HepG2 (cell line): Measurements from ENCODE around the gene IL17RC. TPM values are rescaled to one million over a fixed set of nuclear protein-coding genes. Genes with fewer than 3 reads are reported as not detected.

Source experiments
- CCDC6 ChIP-seq: sonication (generic); formaldehyde crosslinking; IDR thresholded peaks from 2 replicates; pipeline ENCODE4 v1.8.1; 2022; ENCODE audit warnings: mild to moderate bottlenecking, missing genetic modification reagents, moderate library complexity
- DR1 ChIP-seq: sonication (generic); formaldehyde crosslinking; IDR thresholded peaks from 2 replicates; pipeline ENCODE4 v1.8.0; 2021; ENCODE audit warnings: mild to moderate bottlenecking, missing genetic modification reagents, inconsistent platforms
- FOXM1 ChIP-seq: sonication (generic); formaldehyde crosslinking; IDR thresholded peaks from 2 replicates; pipeline ENCODE4 v1.5.0; 2020; ENCODE audit warnings: missing genetic modification reagents
- GATA4 ChIP-seq: sonication (generic); IDR thresholded peaks from 2 replicates; pipeline ENCODE4 v1.6.1; 2016; ENCODE audit warnings: antibody characterized with exemption, low read depth, borderline replicate concordance
- HMG20A ChIP-seq: IDR thresholded peaks from 2 replicates; pipeline ENCODE4 v1.6.1; 2016; ENCODE audit warnings: borderline replicate concordance
- KDM5B ChIP-seq: sonication (generic); formaldehyde crosslinking; IDR thresholded peaks from 2 replicates; pipeline ENCODE4 v1.4.0; 2020; ENCODE audit warnings: missing genetic modification reagents, mild to moderate bottlenecking, borderline replicate concordance
- MAF1 ChIP-seq: sonication (generic); formaldehyde crosslinking; IDR thresholded peaks from 2 replicates; pipeline ENCODE4 v1.5.0; 2020; ENCODE audit warnings: missing genetic modification reagents, borderline replicate concordance
- NAIF1 ChIP-seq: sonication (generic); formaldehyde crosslinking; IDR thresholded peaks from 2 replicates; pipeline ENCODE4 v1.5.0; 2020; ENCODE audit warnings: mild to moderate bottlenecking, missing genetic modification reagents, borderline replicate concordance
- NFE2 ChIP-seq: sonication (generic); formaldehyde crosslinking; IDR thresholded peaks from 2 replicates; pipeline ENCODE4 v1.4.0; 2020; ENCODE audit warnings: missing genetic modification reagents
- PAWR ChIP-seq: sonication (generic); formaldehyde crosslinking; IDR thresholded peaks from 2 replicates; pipeline ENCODE4 v1.4.0; 2020; ENCODE audit warnings: missing genetic modification reagents, mild to moderate bottlenecking, borderline replicate concordance
- RBM39 ChIP-seq: fragments of 200-400 bp; formaldehyde crosslinking; IDR thresholded peaks from one replicate; pipeline ENCODE4 v1.6.1; 2018; ENCODE audit warnings: antibody characterized with exemption, mild to moderate bottlenecking, low read depth, low read length; ENCODE audit not compliant: poor library complexity, severe bottlenecking
- SKI ChIP-seq: fragments of 450-650 bp; IDR thresholded peaks from one replicate; pipeline ENCODE4 v1.6.1; 2018; ENCODE audit warnings: mild to moderate bottlenecking; ENCODE audit not compliant: partially characterized antibody
- SMAD1 ChIP-seq: sonication (generic); formaldehyde crosslinking; IDR thresholded peaks from 2 replicates; pipeline ENCODE4 v1.4.0; 2020; ENCODE audit warnings: missing genetic modification reagents, low read depth, mild to moderate bottlenecking, borderline replicate concordance
- SP4 ChIP-seq: sonication (generic); formaldehyde crosslinking; IDR thresholded peaks from 2 replicates; pipeline ENCODE4 v1.8.1; 2023; ENCODE audit warnings: mild to moderate bottlenecking, missing genetic modification reagents
- SRSF1 ChIP-seq: fragments of 200-400 bp; formaldehyde crosslinking; optimal IDR thresholded peaks from 2 replicates; pipeline ENCODE3; 2017; ENCODE audit warnings: mild to moderate bottlenecking, low read depth, low read length, moderate library complexity
- TAF1 ChIP-seq: sonication (generic); formaldehyde crosslinking; IDR thresholded peaks from 2 replicates; pipeline ENCODE4 v1.4.0; 2020; ENCODE audit warnings: missing genetic modification reagents
- ZEB1 ChIP-seq: IDR thresholded peaks from 2 replicates; pipeline ENCODE4 v1.6.1; 2012; ENCODE audit warnings: mild to moderate bottlenecking, low read depth, inconsistent platforms; ENCODE audit not compliant: insufficient replicate concordance
- ZNF44 ChIP-seq: sonication (generic); formaldehyde crosslinking; IDR thresholded peaks from 2 replicates; pipeline ENCODE4 v1.5.1; 2020; ENCODE audit warnings: mild to moderate bottlenecking, missing genetic modification reagents
- polyA plus RNA-seq, 8 experiments: library from polyadenylated mRNA; depleted of rRNA in 3 of 8; stranded (reverse) in 7 of 8; unstranded in 1 of 8; fragments of >200 nt; fragmentation: Illumina TruSeq in 4 of 8; extraction: Trizol in 4 of 8; gene quantifications; 2 replicates each; pipeline versions ENCODE4 v1.2.1 to v1.2.3, GENCODE V29; 2011 to 2016; ENCODE audit warnings: low read depth in 4 of 8, missing spikeins in 1 of 8, mixed read lengths in 1 of 8; ENCODE audit not compliant: insufficient read depth in 1 of 8
- total RNA-seq, 5 experiments: library from RNA; depleted of rRNA; stranded (reverse); fragments of >200 nt; fragmentation: Illumina TruSeq; extraction: Trizol; gene quantifications; 2 replicates each; pipeline ENCODE4 v1.2.3, GENCODE V29; 2016; ENCODE audit warnings: low read depth in 1 of 5
- TF ChIP-seq, protein P1 (sequence below): sonication (generic); formaldehyde crosslinking; IDR thresholded peaks from 2 replicates; pipeline ENCODE4 v1.4.0; 2020; ENCODE audit warnings: missing genetic modification reagents
- TF ChIP-seq, protein P2 (sequence below): sonication (generic); formaldehyde crosslinking; IDR thresholded peaks from 2 replicates; pipeline ENCODE4 v1.4.0; 2020; ENCODE audit warnings: missing genetic modification reagents, low read depth, mild to moderate bottlenecking, borderline replicate concordance
- TF ChIP-seq, protein P3 (sequence below): sonication (generic); formaldehyde crosslinking; IDR thresholded peaks from 2 replicates; pipeline ENCODE4 v1.8.0; 2023; ENCODE audit warnings: mild to moderate bottlenecking, missing genetic modification reagents
- TF ChIP-seq, protein P4 (sequence below): sonication (generic); formaldehyde crosslinking; IDR thresholded peaks from 2 replicates; pipeline ENCODE4 v1.4.0; 2020; ENCODE audit warnings: missing genetic modification reagents
- TF ChIP-seq, protein P5 (sequence below): IDR thresholded peaks from 2 replicates; pipeline ENCODE4 v1.6.1; 2016; ENCODE audit warnings: missing genetic modification reagents, missing compliant biosample characterization
- TF ChIP-seq, protein P6 (sequence below): sonication (generic); formaldehyde crosslinking; IDR thresholded peaks from 2 replicates; pipeline ENCODE4 v1.8.1; 2023; ENCODE audit warnings: mild to moderate bottlenecking, inconsistent platforms, moderate library complexity, missing genetic modification reagents, borderline replicate concordance

Gene IL17RC
- total and polyA plus RNA-seq, 2 of the 13 experiments (the other 11 are each of a cell fraction or from before 2014, with no cell fraction given): 20.7 to 24.0 TPM

DNA sequence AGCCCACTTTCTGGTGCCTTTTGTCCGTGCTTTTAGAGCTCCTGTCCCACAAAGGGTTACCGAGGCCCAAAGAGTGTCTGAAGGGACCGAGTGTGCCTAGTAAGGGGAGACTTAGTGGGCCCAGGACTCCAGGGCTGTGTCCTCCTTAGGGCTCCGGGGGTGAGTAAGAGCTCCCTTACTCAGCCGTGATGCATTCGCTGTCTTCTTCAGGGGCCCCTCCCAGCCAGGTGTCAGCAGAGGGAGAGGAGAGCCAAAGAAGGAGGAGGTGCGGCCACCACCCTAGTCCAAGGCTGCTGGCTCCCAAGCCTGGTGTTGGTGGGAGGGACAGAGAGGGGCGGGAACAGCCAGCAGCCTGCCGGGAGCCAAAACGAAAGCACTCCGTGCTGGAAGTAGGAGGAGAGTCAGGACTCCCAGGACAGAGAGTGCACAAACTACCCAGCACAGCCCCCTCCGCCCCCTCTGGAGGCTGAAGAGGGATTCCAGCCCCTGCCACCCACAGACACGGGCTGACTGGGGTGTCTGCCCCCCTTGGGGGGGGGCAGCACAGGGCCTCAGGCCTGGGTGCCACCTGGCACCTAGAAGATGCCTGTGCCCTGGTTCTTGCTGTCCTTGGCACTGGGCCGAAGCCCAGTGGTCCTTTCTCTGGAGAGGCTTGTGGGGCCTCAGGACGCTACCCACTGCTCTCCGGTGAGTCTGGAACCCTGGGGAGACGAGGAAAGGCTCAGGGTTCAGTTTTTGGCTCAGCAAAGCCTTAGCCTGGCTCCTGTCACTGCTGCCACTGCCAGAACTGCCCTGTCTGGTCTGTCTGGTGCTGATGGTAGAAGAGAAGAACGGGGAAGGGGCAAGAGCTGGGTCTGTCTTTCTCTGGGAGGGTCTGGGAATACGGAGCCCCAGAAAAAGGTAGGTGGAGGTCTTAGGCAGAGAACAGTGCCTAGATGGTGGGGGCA, at the start of gene IL17RC (continued):
- no peak for TF ChIP-seq ZEB1
- no peak for TF ChIP-seq CCDC6 (CRISPR knock-in tag)
- TF ChIP-seq HMG20A (CRISPR knock-in tag): no peak
- no peak for TF ChIP-seq NAIF1 (CRISPR knock-in tag)
- TF ChIP-seq, protein P1, sequence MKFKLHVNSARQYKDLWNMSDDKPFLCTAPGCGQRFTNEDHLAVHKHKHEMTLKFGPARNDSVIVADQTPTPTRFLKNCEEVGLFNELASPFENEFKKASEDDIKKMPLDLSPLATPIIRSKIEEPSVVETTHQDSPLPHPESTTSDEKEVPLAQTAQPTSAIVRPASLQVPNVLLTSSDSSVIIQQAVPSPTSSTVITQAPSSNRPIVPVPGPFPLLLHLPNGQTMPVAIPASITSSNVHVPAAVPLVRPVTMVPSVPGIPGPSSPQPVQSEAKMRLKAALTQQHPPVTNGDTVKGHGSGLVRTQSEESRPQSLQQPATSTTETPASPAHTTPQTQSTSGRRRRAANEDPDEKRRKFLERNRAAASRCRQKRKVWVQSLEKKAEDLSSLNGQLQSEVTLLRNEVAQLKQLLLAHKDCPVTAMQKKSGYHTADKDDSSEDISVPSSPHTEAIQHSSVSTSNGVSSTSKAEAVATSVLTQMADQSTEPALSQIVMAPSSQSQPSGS (CRISPR knock-in tag): peak; percentile 23; the same call in 1 of the 2 replicates
- TF ChIP-seq, protein P2, sequence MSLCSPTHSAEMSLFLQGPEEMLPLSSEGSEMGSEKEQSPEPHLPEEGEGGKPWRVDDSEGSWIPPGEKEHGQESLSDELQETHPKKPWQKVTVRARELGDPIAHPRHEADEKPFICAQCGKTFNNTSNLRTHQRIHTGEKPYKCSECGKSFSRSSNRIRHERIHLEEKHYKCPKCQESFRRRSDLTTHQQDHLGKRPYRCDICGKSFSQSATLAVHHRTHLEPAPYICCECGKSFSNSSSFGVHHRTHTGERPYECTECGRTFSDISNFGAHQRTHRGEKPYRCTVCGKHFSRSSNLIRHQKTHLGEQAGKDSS (CRISPR knock-in tag): peak; percentile 41; the same call in 1 of the 2 replicates
- no peak for TF ChIP-seq SP4 (CRISPR knock-in tag)
- TF ChIP-seq MAF1 (CRISPR knock-in tag): no peak
- TF ChIP-seq PAWR (CRISPR knock-in tag): no peak
- TF ChIP-seq NFE2 (CRISPR knock-in tag): no peak
- TF ChIP-seq DR1 (CRISPR knock-in tag): no peak
- TF ChIP-seq, protein P3, sequence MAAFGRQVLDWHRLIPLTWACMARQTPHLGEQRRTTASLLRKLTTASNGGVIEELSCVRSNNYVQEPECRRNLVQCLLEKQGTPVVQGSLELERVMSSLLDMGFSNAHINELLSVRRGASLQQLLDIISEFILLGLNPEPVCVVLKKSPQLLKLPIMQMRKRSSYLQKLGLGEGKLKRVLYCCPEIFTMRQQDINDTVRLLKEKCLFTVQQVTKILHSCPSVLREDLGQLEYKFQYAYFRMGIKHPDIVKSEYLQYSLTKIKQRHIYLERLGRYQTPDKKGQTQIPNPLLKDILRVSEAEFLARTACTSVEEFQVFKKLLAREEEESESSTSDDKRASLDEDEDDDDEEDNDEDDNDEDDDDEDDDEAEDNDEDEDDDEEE (CRISPR knock-in tag): 0 out of 2 replicates have a peak, but pooled peaks have one; percentile 55
- TF ChIP-seq TAF1 (CRISPR knock-in tag): peak; percentile 58; the same call in 1 of the 2 replicates
- TF ChIP-seq RBM39: peak; percentile 35
- no peak for TF ChIP-seq SKI
- TF ChIP-seq KDM5B (CRISPR knock-in tag): no peak
- TF ChIP-seq, protein P4, sequence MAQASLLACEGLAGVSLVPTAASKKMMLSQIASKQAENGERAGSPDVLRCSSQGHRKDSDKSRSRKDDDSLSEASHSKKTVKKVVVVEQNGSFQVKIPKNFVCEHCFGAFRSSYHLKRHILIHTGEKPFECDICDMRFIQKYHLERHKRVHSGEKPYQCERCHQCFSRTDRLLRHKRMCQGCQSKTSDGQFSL (CRISPR knock-in tag): no peak
- TF ChIP-seq ZNF44 (CRISPR knock-in tag): no peak
- TF ChIP-seq, protein P5, sequence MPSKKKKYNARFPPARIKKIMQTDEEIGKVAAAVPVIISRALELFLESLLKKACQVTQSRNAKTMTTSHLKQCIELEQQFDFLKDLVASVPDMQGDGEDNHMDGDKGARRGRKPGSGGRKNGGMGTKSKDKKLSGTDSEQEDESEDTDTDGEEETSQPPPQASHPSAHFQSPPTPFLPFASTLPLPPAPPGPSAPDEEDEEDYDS (CRISPR knock-in tag): peak; percentile 75; the same call in 1 of the 2 replicates
- TF ChIP-seq SRSF1: peak; percentile 89
- peak; percentile 14; the same call in 1 of the 2 replicates for TF ChIP-seq GATA4
- TF ChIP-seq, protein P6, sequence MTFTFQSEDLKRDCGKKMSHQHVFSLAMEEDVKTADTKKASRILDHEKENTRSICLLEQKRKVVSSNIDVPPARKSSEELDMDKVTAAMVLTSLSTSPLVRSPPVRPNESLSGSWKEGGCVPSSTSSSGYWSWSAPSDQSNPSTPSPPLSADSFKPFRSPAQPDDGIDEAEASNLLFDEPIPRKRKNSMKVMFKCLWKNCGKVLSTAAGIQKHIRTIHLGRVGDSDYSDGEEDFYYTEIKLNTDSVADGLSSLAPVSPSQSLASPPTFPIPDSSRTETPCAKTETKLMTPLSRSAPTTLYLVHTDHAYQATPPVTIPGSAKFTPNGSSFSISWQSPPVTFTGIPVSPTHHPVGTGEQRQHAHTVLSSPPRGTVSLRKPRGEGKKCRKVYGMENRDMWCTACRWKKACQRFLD: no peak
- no peak for TF ChIP-seq FOXM1
- TF ChIP-seq SMAD1: no peak
